CD4-positive, alpha-beta T cell treated with Interleukin-10 for 1 hour (primary cell): ENCODE results near the gene SAPCD1.

Experiments used
- DNase-seq: peaks from one replicate; pipeline ENCODE4 v3.0.0-alpha.2; 2020

SAPCD1 gene

DNA sequence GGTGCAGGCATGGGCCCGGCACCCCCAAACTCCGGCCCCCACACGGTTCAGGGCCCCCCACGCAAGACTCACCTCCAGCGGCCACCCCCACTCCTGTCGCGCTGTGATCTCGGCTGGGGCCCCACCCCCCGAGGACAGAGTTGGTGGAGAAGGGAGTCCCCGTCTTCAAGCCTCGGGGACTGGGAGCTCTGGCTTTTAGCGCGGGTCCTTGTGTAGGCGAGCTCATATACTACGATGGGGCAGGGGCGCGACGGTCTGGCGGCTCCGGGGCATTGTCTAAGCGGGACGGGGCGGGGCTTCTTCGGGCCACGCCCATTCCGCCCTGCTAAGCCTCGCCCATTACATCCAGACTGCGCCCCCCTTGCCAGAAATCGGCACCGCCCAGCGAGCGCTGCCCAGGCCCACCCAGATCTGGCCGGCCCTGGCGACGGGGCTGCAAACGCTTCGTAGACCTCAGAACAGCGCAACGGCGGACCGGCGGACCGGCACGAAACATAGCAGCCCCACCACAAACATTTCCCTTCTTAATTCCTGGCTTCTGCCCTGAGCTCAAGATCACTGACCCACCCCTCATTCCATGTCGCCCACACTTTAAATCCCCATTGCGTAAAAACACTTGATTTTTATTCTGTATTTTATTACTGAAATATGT is 32.4 kb upstream of the SAPCD1 start:
- peak; percentile 75 for DNase-seq

DNA sequence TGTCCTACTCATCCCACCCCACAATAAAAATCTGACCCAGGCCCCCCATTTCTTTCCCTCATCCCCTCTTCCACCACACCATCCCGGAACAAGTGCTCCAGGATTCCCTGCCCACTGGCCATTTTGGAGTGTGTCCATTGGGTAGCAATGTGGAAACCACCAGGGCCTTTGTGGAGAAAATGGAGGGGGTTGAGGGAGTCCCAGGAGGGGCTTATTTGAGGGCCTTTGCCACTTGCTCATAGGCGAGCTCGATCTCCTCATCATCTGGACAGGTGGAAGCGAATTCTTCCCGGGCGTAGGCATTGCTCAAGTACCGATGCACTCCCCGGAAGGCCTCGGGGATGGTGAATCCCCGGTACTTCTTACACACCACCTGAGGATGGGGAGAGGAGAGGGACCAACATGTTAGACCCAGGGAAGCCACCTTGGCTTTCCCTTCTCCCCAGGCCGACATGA is 31.8 kb upstream of the SAPCD1 start:
- no peak for DNase-seq

DNA sequence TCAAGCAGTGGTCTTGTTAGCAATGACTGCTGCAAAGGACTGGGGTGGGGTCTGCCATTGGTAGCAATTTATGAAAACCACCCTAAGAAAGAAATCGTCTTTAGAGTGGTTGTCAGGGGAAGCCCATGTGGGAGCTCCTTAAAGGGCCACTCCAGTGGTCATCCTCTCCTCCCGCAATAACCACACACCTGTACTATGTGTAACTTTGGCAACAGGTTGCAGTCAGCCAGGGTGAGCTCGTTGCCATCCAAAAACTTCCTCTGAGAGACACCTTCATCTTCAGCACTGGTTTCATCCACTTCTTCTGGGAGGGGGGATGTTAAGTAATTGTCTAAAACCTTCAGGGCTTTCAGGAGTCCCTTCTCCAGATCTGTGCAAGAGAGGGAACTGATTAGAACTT is 30.4 kb upstream of the SAPCD1 start:
- no peak for DNase-seq

DNA sequence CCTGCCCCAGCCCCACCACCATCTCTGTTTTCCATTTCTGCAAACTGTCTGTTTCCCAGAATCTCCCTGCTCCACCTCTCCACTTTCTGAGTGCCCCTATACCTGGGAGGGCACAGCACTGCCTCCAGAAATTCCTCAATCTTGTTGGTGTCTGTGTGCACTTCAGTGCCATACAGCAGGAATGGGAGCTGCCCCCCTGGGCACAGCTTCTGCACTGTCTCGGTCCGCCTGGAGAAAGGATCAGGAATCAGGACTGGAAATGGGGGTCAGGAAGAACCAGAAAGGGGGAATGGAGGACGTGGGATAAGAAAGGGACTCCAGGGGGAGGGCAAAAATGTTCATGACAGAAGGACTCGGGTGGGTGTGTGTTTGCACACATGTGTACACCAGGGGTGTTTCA is 28.7 kb upstream of the SAPCD1 start:
- DNase-seq = no peak

DNA sequence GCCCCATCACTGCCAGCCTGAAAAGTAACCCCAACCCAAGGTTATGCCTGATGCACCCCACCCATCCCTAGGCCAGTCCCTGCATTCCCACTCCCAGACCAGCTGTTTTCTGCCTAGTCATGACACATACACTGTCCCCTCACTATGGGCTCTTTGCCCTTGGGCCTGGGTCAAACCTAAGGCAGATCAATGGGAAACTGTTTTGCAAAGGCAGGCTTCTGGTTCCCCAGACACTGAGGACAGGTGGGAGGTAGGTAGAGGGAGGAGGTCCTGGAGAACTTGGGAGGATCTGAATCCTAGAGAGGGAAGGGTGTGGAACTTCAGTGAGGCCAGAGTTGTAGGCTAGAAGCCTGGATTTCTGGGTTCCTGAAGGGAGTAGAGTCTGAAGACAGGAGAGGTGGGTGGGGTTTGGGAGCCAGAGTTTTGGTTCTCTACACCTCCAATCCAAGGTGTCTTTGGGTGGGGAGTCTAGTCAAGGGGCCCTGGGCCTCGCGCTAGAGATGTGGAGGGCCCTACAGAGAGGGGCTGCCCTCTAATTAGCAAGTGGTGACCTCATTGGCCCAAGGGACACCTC is 28.1 kb upstream of the SAPCD1 start:
- DNase-seq = no peak

DNA sequence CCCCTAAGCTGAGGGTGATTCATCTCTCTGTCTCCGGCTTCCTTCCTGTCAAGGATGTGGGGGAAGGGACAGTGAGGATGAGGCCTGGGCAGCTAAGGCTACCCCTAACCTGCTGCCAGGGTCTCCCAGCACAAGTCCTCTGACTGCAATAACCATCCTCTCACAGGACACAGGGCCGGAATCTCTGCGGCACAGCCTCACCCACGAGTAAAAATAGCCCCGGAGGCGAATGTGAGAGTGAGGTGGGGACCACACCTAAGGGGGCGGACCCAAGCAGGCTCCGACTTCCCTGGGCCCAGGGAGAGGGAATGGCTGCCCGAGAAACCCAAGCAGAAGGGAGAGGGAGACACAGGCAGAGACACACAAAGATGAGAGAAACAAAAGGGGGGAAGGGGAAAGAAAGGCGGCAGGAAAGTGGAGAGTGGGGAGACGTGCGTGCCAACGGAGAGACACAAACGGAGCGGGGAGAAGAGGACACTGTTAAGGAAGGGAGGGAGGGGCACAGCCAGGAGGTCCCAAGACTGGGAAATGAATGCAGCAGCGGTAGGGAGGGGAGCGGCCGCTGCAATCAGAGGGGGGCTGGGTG is 27.5 kb upstream of the SAPCD1 start:
- DNase-seq = peak; percentile 81

DNA sequence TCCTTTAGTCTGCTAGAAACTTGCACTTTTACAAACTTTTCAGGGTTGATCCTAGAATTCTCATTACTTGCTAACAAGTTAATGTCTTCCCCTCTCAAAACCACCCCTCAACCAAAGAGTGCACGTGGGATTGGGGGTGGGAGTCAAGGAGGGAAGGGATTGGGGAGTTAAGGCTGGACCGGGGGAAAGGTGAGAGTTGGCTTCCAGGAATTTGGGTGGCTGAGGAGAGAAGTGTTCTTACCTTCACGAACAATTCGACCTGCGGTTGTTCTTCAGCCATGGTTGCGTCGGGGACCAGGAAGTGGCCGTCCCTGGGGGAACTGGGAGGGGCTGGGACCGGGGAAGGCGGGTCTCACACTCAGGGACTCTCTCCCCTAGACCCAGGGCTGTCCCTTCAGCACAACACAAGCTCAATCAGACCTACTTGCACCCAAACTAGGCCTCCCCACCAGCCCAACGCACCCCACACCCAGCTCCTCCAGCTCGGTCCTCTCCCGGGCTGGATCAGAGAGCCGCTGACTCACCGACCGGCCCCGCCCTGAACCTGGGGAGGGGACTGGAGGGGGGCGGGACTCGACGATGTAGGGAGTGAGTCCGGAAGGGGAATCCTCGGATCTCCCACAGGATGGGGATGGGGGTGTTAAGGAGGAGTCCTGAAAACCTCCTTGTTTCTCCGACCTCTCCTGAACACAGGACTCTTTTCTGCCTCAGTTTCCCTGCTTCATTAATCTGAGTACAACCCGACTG is 26.3 kb upstream of the SAPCD1 start, which contains the start of gene CLIC1:
TSS of gene CLIC1 (minus strand) at position 510 of the 747 bp plus-strand sequence. CDS start at position 280, 230 bp downstream.
- DNase-seq = peak; percentile 80

DNA sequence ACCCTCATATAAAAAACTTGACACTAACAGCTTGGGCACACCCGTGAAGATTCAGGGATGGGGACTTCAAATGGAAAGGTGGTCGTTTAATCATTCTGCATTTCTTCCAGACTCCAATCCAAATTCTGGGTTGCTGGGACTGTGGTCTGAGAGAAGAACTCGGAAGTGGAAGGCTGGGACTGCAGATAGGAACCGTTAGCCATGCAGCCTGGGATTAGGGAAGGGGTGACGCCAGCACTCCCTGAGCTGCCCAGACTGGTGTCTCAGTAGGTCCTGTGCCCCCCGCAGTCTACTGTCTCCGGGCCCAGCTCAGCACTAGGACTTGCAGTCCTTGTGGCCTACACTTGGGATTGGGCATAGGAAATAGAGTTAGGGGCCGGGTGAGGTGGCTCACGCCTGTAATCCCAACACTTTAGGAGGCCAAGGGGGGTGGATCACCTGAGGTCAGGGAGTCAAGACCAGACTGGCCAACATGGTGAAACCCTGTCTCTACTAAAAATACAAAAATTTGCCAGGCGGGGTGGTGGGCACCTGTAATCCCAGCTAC is 25.6 kb upstream of the SAPCD1 start:
- DNase-seq = no peak

DNA sequence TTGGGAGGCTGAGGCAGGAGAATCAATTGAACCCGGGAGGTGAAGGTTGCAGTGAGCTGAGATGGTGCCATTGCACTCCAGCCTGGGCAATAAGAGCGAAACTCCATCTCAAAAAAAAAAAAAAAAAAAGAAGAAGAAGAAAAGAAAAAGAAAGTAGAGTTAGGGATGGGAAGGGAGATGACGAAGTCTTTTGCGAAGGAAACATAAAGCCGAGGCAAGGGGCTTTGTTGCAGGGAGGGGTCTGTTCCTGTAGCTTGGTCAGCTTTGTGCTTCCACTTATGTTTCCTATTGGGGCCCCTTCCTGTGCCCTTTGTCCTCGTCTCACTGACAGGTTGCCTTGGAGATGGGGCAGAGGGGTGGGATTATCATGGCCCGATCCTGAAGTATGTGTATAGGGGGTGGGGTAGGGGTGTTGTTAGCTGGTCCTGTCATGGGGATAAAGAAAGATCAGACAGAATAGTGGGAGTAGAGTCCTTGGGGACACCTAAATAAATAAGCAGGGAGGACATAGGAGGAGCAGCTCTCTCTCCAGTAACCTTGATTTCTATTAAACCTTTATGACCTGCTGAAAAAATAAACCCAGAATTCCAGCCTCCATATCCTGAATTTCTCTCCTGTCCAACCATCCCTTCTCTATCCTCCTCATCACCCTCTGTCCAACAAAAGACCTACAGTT is 25.0 kb upstream of the SAPCD1 start:
- DNase-seq = peak; percentile 28

DNA sequence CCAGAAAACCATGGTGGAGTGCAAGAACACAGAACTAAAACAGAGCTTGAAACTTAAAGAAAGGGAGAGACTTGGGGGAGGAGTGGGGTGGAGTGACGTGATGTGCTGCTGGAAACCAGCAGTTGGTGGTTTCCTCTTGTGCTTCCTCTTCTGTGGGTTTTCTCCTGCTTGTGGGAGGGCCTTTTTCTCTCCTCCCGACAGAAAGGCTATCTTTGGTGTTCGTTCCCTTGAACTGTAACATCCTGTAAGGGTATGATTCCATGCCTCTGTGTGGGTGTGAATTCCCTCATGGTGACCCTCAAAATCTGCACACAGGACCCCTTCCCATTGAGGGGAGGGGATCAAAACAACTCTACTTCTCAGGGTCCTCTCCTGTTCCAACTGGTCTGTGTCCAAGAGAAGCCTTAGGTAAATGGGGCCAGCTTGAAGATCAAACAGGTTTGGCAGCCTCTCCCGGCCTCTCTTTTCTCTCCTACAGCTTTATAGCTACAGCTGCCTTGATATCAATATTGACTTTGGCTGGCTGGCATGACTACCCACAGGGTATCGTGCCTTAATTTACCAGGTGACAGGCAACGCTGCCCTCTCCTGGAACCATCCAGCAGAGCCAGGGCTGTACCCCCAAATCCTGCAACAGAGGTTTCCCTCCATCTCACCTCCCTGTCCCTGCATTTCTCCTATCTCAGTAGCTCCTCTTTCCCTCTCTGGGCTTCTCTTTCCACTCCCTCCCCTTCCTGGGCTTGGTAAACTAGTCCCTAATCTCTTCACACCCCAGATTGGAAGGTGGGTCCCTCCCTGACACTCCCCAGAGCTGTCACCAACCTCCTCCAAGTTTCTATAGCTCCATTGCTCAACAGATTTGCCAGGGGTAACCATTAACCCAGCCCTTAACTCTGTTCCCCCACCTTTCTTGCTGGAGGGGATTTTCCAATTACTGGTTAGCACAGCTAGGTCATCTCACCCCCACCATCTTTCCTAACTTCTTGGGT is 24.2 kb upstream of the SAPCD1 start:
- peak; percentile 83 for DNase-seq

DNA sequence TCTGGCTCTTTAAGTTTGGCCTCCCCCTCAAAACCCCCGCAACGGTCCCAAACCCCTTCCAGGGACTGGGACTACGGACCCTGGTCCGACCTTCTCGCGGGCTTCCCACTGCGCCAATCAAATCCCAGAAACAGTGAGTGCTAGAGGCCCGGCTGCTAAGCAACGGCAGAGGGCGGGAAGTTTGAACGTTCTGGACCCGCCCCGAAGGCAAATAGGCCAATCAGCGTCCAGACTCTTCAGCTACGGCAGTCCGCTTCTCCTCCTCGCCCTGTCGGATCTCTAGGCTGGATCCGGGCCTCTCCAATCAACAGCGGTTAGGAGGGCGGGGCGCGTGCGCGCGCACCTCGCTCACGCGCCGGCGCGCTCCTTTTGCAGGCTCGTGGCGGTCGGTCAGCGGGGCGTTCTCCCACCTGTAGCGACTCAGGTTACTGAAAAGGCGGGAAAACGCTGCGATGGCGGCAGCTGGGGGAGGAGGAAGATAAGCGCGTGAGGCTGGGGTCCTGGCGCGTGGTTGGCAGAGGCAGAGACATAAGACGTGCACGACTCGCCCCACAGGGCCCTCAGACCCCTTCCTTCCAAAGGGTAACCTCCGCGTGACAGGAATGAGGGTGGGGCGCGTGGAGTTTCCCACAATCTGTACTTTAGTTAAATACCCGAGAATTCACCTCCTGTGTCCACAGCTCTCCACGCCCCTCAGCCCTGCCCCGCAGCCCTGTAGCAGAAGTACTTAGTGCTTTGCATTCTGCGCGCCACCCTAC is 22.6 kb upstream of the SAPCD1 start, which contains the start of gene MSH5:
TSS of gene MSH5 (plus strand) at position 367 of the 758 bp plus-strand sequence. CDS start 462 bp downstream, outside the sequence.
- peak; percentile 97 for DNase-seq

DNA sequence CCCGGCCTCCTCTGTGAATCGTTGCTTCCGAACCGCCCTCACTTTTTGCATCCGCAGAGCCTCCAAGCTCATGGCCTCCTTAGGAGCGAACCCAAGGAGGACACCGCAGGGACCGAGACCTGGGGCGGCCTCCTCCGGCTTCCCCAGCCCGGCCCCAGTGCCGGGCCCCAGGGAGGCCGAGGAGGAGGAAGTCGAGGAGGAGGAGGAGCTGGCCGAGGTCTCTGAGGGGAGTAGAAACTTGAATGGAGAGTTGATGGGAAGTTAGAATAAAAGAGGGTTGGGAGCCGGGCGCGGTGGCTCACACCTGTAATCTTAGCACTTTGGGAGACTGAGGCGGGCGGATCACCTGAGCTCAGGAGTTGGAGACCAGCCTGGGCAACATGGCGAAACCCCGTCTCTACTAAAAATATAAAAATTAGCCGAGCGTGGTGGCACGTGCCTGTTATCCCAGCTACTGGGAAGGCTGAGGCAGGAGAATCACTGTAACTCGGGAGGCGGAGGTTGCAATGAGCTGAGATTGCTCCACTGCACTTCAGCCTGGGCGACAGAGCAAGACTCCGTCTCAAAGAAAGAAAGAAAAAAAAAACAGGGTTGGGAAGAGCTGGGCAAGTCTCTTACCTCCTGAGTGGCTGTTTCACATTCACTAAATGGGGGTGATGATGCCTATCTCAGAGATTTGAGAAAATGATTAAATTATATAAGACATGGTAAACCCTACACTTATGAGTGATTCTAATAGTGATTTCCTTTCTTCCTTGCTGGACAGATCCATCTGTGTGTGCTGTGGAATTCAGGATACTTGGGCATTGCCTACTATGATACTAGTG is 21.8 kb upstream of the SAPCD1 start:
- DNase-seq = no peak

DNA sequence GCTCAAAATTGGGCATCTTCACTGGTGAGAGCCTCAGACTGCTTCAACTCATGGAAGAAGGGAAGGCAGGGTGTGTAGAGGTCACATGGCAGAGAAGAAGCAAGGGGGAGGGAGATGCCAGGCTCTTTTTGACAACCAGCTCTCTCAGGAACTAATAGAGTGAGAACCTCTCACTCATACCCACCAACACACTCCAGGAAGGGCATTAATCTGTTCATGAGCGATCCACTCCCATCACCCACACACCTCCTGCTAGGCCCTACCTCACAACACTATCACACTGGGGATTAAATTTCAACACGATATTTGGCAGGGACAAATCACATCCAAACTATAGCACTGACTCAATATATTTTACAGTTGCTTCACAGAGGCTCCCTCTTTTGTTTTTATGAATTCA is 20.6 kb upstream of the SAPCD1 start:
- no peak for DNase-seq

DNA sequence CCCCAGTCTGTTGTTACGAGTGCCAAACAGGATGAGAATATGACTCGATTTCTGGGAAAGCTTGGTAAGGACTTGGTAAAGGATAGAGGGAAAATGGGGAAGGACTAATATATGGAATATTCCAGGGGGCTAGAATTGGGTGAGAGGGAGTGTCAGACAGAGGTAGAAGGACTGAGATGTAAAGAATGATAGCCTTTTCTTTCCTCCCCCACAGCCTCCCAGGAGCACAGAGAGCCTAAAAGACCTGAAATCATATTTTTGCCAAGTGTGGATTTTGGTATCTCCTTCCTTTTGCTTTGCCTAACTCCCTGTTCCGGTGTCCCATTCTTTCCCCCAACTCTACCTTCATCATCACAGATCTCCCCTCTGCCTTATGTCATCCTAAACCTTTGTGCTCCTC is 19.6 kb upstream of the SAPCD1 start:
- no peak for DNase-seq

DNA sequence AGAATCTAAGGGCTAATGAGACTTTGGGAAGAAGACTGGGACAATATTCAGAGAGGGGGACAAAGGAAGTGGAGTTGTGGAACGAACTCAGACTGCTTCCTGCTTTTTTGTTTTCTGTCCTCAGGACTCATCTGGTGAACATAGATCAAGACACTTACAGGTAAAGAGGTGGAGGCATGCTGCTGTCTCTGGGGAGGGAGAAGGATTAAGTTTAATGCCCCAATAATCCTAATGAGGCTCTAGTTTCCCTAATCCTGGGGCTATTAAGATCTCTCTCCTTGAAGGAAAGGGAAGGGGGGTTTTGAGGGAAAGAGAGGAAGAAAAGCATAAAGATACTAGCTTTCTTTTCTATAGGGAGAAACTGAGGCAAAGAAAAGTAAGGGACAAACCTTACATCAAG is 18.0 kb upstream of the SAPCD1 start:
- DNase-seq = no peak

DNA sequence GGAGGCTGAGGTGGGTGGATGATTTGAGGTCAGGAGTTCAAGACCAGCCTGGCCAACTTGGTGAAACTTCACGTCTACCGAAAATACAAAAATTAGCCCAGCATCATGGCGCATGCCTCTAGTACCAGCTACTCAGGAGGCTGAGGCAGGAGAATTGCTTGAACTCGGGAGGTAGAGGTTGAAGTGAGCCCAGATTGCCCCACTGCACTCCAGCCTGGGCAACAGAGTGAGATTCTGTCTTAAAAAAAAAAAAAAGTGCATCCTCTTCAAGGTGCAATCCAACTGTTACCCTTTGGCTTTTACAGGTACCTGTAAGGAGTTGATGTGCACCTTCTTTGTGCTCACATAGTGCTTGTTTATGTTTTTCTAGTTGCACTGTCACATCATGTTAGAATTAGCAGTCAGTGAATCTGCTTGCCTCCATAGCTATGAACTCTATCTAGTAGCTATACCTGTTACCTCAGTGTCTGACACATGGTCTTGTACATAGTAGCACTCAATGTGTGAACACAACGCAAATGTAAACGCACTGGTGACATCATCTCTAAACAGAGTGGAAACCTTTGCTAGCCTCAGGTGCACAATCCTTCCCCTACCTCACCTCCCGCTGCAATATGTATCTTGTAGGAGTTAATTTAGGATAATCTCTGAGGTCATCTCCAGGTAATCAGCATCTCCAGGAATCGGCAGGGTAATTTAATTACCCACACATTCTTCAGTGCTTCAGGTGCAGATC is 13.0 kb upstream of the SAPCD1 start:
- no peak for DNase-seq

DNA sequence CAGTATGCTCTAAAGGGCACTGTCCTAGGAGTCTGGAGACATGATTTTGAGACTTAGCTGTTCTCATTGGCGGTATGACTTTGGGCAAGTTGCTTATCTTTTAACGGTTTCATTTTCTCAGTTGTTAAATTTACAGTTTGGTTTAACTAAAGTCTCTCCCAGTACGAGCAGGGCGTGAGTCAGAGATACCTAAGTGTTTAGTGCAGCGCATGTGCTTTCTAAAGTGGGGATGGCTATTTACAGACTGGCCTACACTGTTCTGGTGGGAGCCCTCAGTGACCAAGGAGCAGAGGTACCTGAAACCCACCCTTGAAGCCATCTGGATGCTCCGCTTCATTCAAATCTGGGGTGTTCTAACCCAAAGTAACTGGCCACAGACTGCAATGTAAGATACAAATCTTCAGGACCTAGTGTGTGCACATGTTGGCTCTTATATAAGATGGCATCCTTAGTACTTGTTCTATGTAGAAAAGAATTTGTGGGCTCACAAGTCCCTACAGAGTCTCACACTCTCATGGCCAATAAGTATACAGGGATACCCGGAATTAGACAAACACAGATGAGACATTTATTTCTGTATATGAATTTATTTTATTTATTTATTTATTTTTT is 11.9 kb upstream of the SAPCD1 start:
- no peak for DNase-seq

DNA sequence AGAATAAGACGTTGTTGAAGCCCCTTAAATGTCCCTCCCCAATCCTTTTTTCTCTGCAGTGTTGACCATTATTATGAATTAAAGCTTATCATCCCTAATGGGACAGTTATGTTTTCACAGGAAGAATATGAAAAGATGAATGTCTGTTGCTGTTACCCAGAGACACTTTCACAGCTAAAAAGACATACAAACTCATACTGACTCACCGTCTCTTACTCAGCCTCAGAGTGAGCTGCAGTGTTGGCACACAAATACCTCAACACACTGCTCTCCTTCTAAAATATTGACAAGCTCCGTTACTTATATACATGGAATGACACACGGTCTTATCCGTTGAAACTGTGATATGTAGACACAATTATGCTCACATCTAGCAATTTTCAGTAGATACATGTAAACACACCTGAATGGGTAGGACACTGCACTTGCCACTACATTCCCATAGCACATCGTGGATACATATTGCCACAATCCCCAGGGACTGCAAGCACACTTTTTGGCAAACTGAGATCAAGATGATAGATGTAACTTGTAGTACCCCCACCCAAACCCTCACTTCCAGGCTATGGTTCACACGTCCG is 9.6 kb upstream of the SAPCD1 start:
- no peak for DNase-seq
